Liver (tissue), 9 donors: ENCODE measurements around the gene SLC5A6. TPM values are rescaled to one million over a fixed set of nuclear protein-coding genes. Genes with fewer than 3 reads are reported as not detected.

Experiments used
- DNase-seq: peaks from one replicate; pipeline ENCODE4 v3.0.0-alpha.2; 2017; ENCODE audit warnings: low spot score
- H3K27ac ChIP-seq, 2 donors: one replicate each; pipeline ENCODE4 v1.7.0; 2013; ENCODE audit warnings: inconsistent platforms in 2 of 2, low read length in 2 of 2, control low read depth in 1 of 2, low read depth in 1 of 2, mild to moderate bottlenecking in 1 of 2
- H3K27me3 ChIP-seq, 4 donors: one replicate each; pipeline versions ENCODE4 v1.6.1 to v1.7.0; 2013; ENCODE audit warnings: low read length in 3 of 4, inconsistent platforms in 1 of 4, mild to moderate bottlenecking in 1 of 4, moderate library complexity in 1 of 4; ENCODE audit not compliant: control insufficient read depth in 4 of 4, insufficient read depth in 4 of 4
- H3K36me3 ChIP-seq, 4 donors: one replicate each; pipeline versions ENCODE4 v1.6.1 to v1.7.0; 2013; ENCODE audit warnings: low read length in 3 of 4, mild to moderate bottlenecking in 3 of 4, low read depth in 1 of 4, moderate library complexity in 1 of 4; ENCODE audit not compliant: control insufficient read depth in 4 of 4, insufficient read depth in 3 of 4
- H3K4me1 ChIP-seq, 4 donors: one replicate each; pipeline versions ENCODE4 v1.6.1 to v1.7.0; 2013; ENCODE audit warnings: low read length in 3 of 4, mild to moderate bottlenecking in 3 of 4, moderate library complexity in 1 of 4; ENCODE audit not compliant: control insufficient read depth in 4 of 4, insufficient read depth in 4 of 4
- H3K4me3 ChIP-seq, 3 donors: one replicate each; pipeline versions ENCODE4 v1.6.1 to v1.7.0; 2013; ENCODE audit warnings: low read length in 3 of 3, control low read depth in 1 of 3, low read depth in 1 of 3, mild to moderate bottlenecking in 1 of 3
- H3K9ac ChIP-seq, 2 donors: one replicate each; pipeline ENCODE4 v1.7.0; 2013; ENCODE audit warnings: low read length in 2 of 2, mild to moderate bottlenecking in 2 of 2, moderate library complexity in 2 of 2, control low read depth in 1 of 2, low read depth in 1 of 2
- H3K9me3 ChIP-seq, 4 donors: one replicate each; pipeline versions ENCODE4 v1.6.1 to v1.7.0; 2013; ENCODE audit warnings: low read length in 3 of 4; ENCODE audit not compliant: control insufficient read depth in 4 of 4
- ATF3 ChIP-seq: IDR thresholded peaks from 2 replicates; pipeline ENCODE4 v1.6.1; 2016; ENCODE audit warnings: antibody characterized with exemption
- CTCF ChIP-seq: fragments of 150-350 bp; IDR thresholded peaks from 2 replicates; pipeline ENCODE4 v1.5.1; 2017; ENCODE audit warnings: improper control_type of control experiment, low read depth, low read length; ENCODE audit not compliant: missing input control
- EGR1 ChIP-seq, 2 donors: IDR thresholded peaks; 2 replicates each; pipeline ENCODE4 v1.6.1; 2016 to 2018; ENCODE audit warnings: antibody characterized with exemption in 2 of 2, low read depth in 2 of 2
- FOXA1 ChIP-seq: IDR thresholded peaks from 2 replicates; pipeline ENCODE4 v1.6.1; 2016; ENCODE audit warnings: antibody characterized with exemption
- FOXA2 ChIP-seq: IDR thresholded peaks from 2 replicates; pipeline ENCODE4 v1.6.1; 2016; ENCODE audit warnings: antibody characterized with exemption
- GABPA ChIP-seq, 2 donors: IDR thresholded peaks in 1 of 2; conservative IDR thresholded peaks in 1 of 2; 2 replicates each; pipeline ENCODE4 v1.6.1; 2016; ENCODE audit warnings: antibody characterized with exemption in 2 of 2, mild to moderate bottlenecking in 1 of 2, moderate library complexity in 1 of 2
- HNF4A ChIP-seq, 2 donors: conservative IDR thresholded peaks; 2 replicates each; pipeline ENCODE4 v1.6.1; 2016; ENCODE audit warnings: antibody characterized with exemption in 2 of 2, mild to moderate bottlenecking in 2 of 2
- HNF4G ChIP-seq: IDR thresholded peaks from 2 replicates; pipeline ENCODE4 v1.6.1; 2016; ENCODE audit warnings: antibody characterized with exemption
- JUND ChIP-seq, 2 donors: IDR thresholded peaks; 2 replicates each; pipeline ENCODE4 v1.6.1; 2016; ENCODE audit warnings: antibody characterized with exemption in 2 of 2
- MAX ChIP-seq: IDR thresholded peaks from 2 replicates; pipeline ENCODE4 v1.6.1; 2016; ENCODE audit warnings: antibody characterized with exemption
- NR2F2 ChIP-seq: IDR thresholded peaks from 2 replicates; pipeline ENCODE4 v1.6.1; 2016; ENCODE audit warnings: antibody characterized with exemption
- RAD21 ChIP-seq, 2 donors: IDR thresholded peaks; 2 replicates each; pipeline ENCODE4 v1.6.1; 2016; ENCODE audit warnings: antibody characterized with exemption in 2 of 2, mild to moderate bottlenecking in 2 of 2
- REST ChIP-seq: IDR thresholded peaks from 2 replicates; pipeline ENCODE4 v1.6.1; 2016; ENCODE audit warnings: antibody characterized with exemption, mild to moderate bottlenecking
- RXRA ChIP-seq, 2 donors: IDR thresholded peaks; 2 replicates each; pipeline ENCODE4 v1.6.1; 2017 to 2018; ENCODE audit warnings: antibody characterized with exemption in 2 of 2, mild to moderate bottlenecking in 1 of 2
- SP1 ChIP-seq: IDR thresholded peaks from 2 replicates; pipeline ENCODE4 v1.6.1; 2018; ENCODE audit warnings: antibody characterized with exemption, mild to moderate bottlenecking
- TAF1 ChIP-seq: conservative IDR thresholded peaks from 2 replicates; pipeline ENCODE4 v1.6.1; 2016; ENCODE audit warnings: antibody characterized with exemption, mild to moderate bottlenecking
- YY1 ChIP-seq: IDR thresholded peaks from 2 replicates; pipeline ENCODE4 v1.6.1; 2016; ENCODE audit warnings: antibody characterized with exemption, mild to moderate bottlenecking
- ZBTB33 ChIP-seq: IDR thresholded peaks from 2 replicates; pipeline ENCODE4 v1.6.1; 2016; ENCODE audit warnings: antibody characterized with exemption
- WGBS: extraction: QIAGEN DNeasy Blood & Tissue Kit; methylation state at CpG from one replicate; pipeline ENCODE4 v1.1.7; 2013; 5-methylcytosine and 5-hydroxymethylcytosine counted together
- polyA plus RNA-seq, 2 donors: library from polyadenylated mRNA; stranded (reverse) in 1 of 2; unstranded in 1 of 2; fragments of 200-250 nt in 1 of 2; fragments of >200 nt in 1 of 2; fragmentation: Nextera tagmentation in 1 of 2; extraction: Ambion mirVana in 1 of 2; gene quantifications; one replicate each; pipeline versions ENCODE4 v1.2.1 to v1.2.3, GENCODE V29; 2013 to 2015
- total RNA-seq, 2 donors: library from RNA; depleted of rRNA; stranded (reverse); fragments of >200 nt; gene quantifications; one replicate each; pipeline ENCODE4 v1.2.3, GENCODE V29; 2014
- donor health status: healthy.
- donor health status: healthy.
- donor health status: healthy.
- donor health status: healthy.
- donor health status: healthy.

The SLC5A6 gene
- total and polyA plus RNA-seq, 4 donors = 12.5 to 217 (median 73.0) TPM

- H3K27ac ChIP-seq = no peak overlapping the region
- DNase-seq = no peak
- peaks cover 0 to 5% (median 0%) of the 10 kb centered on the region in 4 donors for H3K4me1 ChIP-seq
- no peak for TF ChIP-seq GABPA (IDR thresholded peaks at IDR 0.05 in 1 of 2, conservative IDR thresholded peaks at IDR 0.05 in 1 of 2)
- no peak for TF ChIP-seq JUND (IDR thresholded peaks at IDR 0.05)
- no peak for TF ChIP-seq ZBTB33
- no peak for TF ChIP-seq RAD21 (IDR thresholded peaks at IDR 0.05)
- no peak for TF ChIP-seq FOXA1
- no peak for TF ChIP-seq REST
- no peak for TF ChIP-seq YY1
- no peak for TF ChIP-seq ATF3
- TF ChIP-seq CTCF = no peak
- TF ChIP-seq RXRA (IDR thresholded peaks at IDR 0.05) = no peak
- no peak for TF ChIP-seq FOXA2
- TF ChIP-seq SP1 = no peak
- no peak for TF ChIP-seq EGR1 (IDR thresholded peaks at IDR 0.05; ENCODE audit: low read depth in 2 of 2)
- TF ChIP-seq TAF1 = no peak
- no peak for TF ChIP-seq MAX
- TF ChIP-seq HNF4G = no peak
- TF ChIP-seq HNF4A (conservative IDR thresholded peaks at IDR 0.05) = no peak
- no peak overlapping the region for H3K9ac ChIP-seq
- H3K9me3 ChIP-seq = no peaks in the 10 kb centered on the region
- 97% methylated on average over 8 of the region's 8 CpGs for WGBS
- no peak overlapping the region for H3K4me3 ChIP-seq
- peaks cover 9 to 83% (median 51%) of the 10 kb centered on the region in 4 donors for H3K36me3 ChIP-seq
- no peaks in the 10 kb centered on the region for H3K27me3 ChIP-seq
These were observed 7.5 kb downstream of the SLC5A6 start for GRCh38 chr2:27204566-27204965.

- Histone ChIP-seq H3K36me3 (peaks cover 9 to 82% (median 50%) of the 10 kb centered on the region in 4 donors), H3K4me3 (no peak overlapping the region), H3K4me1 (peaks cover 0 to 5% (median 0%) of the 10 kb centered on the region in 4 donors), H3K9me3 (no peaks in the 10 kb centered on the region), H3K27ac (no peak overlapping the region), H3K9ac (no peak overlapping the region), H3K27me3 (no peaks in the 10 kb centered on the region)
- 97% methylated on average over 9 of the region's 9 CpGs for whole genome bisulfite sequencing
- DNase-seq = no peak
- TF ChIP-seq ZBTB33 (no peak), RXRA (IDR thresholded peaks at IDR 0.05) (no peak), ATF3 (no peak), MAX (no peak), CTCF (no peak), FOXA2 (no peak), FOXA1 (no peak), EGR1 (IDR thresholded peaks at IDR 0.05; ENCODE audit: low read depth in 2 of 2) (no peak), JUND (IDR thresholded peaks at IDR 0.05) (no peak), RAD21 (IDR thresholded peaks at IDR 0.05) (no peak), GABPA (IDR thresholded peaks at IDR 0.05 in 1 of 2, conservative IDR thresholded peaks at IDR 0.05 in 1 of 2) (no peak), TAF1 (no peak), HNF4G (no peak), NR2F2 (no peak)
These were observed 8.3 kb downstream of the SLC5A6 start for GRCh38 chr2:27203741-27204140.
